WTC11 (cell line): ENCODE results near the gene RASIP1.

Experiments used
- ATF3 ChIP-seq: sonication (generic); formaldehyde crosslinking; conservative IDR thresholded peaks from 2 replicates; pipeline ENCODE4 v1.8.1; 2022; ENCODE audit warnings: mild to moderate bottlenecking, missing genetic modification reagents
- CREB1 ChIP-seq: sonication (generic); formaldehyde crosslinking; IDR thresholded peaks from 2 replicates; pipeline ENCODE4 v1.8.0; 2023; ENCODE audit warnings: mild to moderate bottlenecking, missing genetic modification reagents
- CTCF ChIP-seq: fragments of 200-600 bp; IDR thresholded peaks from 2 replicates; pipeline ENCODE4 v1.8.0; 2022; ENCODE audit warnings: antibody characterized with exemption
- E2F5 ChIP-seq: sonication (generic); formaldehyde crosslinking; IDR thresholded peaks from 2 replicates; pipeline ENCODE4 v1.8.1; 2022; ENCODE audit warnings: mild to moderate bottlenecking, moderate library complexity, missing genetic modification reagents
- JUN ChIP-seq: sonication (generic); formaldehyde crosslinking; IDR thresholded peaks from 2 replicates; pipeline ENCODE4 v1.8.0; 2023; ENCODE audit warnings: mild to moderate bottlenecking, missing genetic modification reagents
- MAX ChIP-seq: sonication (generic); formaldehyde crosslinking; IDR thresholded peaks from 2 replicates; pipeline ENCODE4 v1.8.0; 2022; ENCODE audit warnings: mild to moderate bottlenecking, missing genetic modification reagents
- NFE2L1 ChIP-seq: sonication (generic); formaldehyde crosslinking; IDR thresholded peaks from 2 replicates; pipeline ENCODE4 v1.8.1; 2023; ENCODE audit warnings: missing genetic modification reagents
- SP1 ChIP-seq: sonication (generic); formaldehyde crosslinking; conservative IDR thresholded peaks from 2 replicates; pipeline ENCODE4 v1.8.1; 2022; ENCODE audit warnings: missing genetic modification reagents
- TP53 ChIP-seq: sonication (generic); formaldehyde crosslinking; IDR thresholded peaks from 2 replicates; pipeline ENCODE4 v1.8.1; 2023; ENCODE audit warnings: mild to moderate bottlenecking, missing genetic modification reagents
- ZNF232 ChIP-seq: sonication (generic); formaldehyde crosslinking; IDR thresholded peaks from 2 replicates; pipeline ENCODE4 v1.8.0; 2022; ENCODE audit warnings: mild to moderate bottlenecking, missing genetic modification reagents

- no peak for TF ChIP-seq TP53 (CRISPR knock-in tag)
- no peak for TF ChIP-seq CTCF
- TF ChIP-seq CREB1 (CRISPR knock-in tag) = no peak
- no peak for TF ChIP-seq MAX (CRISPR knock-in tag)
- no peak for TF ChIP-seq SP1 (CRISPR knock-in tag)
- no peak for TF ChIP-seq ATF3 (CRISPR knock-in tag)
- TF ChIP-seq NFE2L1 = no peak
- no peak for TF ChIP-seq E2F5 (CRISPR knock-in tag)
- TF ChIP-seq ZNF232 (CRISPR knock-in tag) = no peak
- TF ChIP-seq JUN (CRISPR knock-in tag) = no peak
These were observed 20.2 kb upstream of the RASIP1 start for GRCh38 chr19:48760504-48761205.
